Esophagus muscularis mucosa (tissue), 4 donors: ENCODE measurements around the gene MPPED1. TPM values are rescaled to one million over a fixed set of nuclear protein-coding genes. Genes with fewer than 3 reads are reported as not detected.

Experiments used
- DNase-seq: peaks from one replicate; pipeline ENCODE4 v3.0.0-alpha.2; 2017; ENCODE audit errors: extremely low spot score
- H3K27ac ChIP-seq, 4 donors: fragments of 200-600 bp; sonication (generic); replicated peaks in 1 of 4; 1 replicate in 3 of 4; 2 replicates in 1 of 4; pipeline ENCODE4 v1.5.1; 2016 to 2019; ENCODE audit warnings: mild to moderate bottlenecking in 1 of 4
- H3K27me3 ChIP-seq, 4 donors: fragments of 200-600 bp; sonication (generic); one replicate each; pipeline versions ENCODE4 v1.5.1 to v1.6.0; 2016 to 2019
- H3K36me3 ChIP-seq, 4 donors: fragments of 200-600 bp; sonication (generic); one replicate each; pipeline ENCODE4 v1.5.1; 2016 to 2019
- H3K4me1 ChIP-seq, 4 donors: fragments of 200-600 bp; sonication (generic); one replicate each; pipeline ENCODE4 v1.5.1; 2016 to 2019
- H3K4me3 ChIP-seq, 4 donors: fragments of 200-600 bp; sonication (generic); 1 replicate in 2 of 4; 2 replicates in 2 of 4; pipeline ENCODE4 v1.5.1; 2016 to 2019; ENCODE audit warnings: mild to moderate bottlenecking in 4 of 4, moderate library complexity in 1 of 4
- H3K9me3 ChIP-seq, 4 donors: fragments of 200-600 bp; sonication (generic); 1 replicate in 3 of 4; 2 replicates in 1 of 4; pipeline ENCODE4 v1.5.1; 2016 to 2019
- EP300 ChIP-seq: sonication (generic); formaldehyde crosslinking; IDR thresholded peaks from one replicate; pipeline ENCODE4 v1.6.1; 2017; ENCODE audit warnings: antibody characterized with exemption
- POLR2A ChIP-seq: fragments of 450-650 bp; IDR thresholded peaks from one replicate; pipeline ENCODE4 v1.6.1; 2017; ENCODE audit warnings: antibody characterized with exemption, moderate library complexity, mild to moderate bottlenecking, low read depth
- POLR2AphosphoS5 ChIP-seq, 2 donors: sonication (generic); formaldehyde crosslinking; IDR thresholded peaks; one replicate each; pipeline ENCODE4 v1.6.1; 2017; ENCODE audit warnings: antibody characterized with exemption in 2 of 2
- WGBS: methylation state at CpG from one replicate; pipeline ENCODE4 v1.1.5; 2018; 5-methylcytosine and 5-hydroxymethylcytosine counted together
- intact Hi-C: fragments of 100-400 bp; cut with DNase I; formaldehyde crosslinking; loops from one replicate; pipeline ENCODE4 v1.15.1; 2023
- total RNA-seq, 4 donors: library from RNA; depleted of rRNA; stranded (reverse); fragments of >200 nt; gene quantifications; one replicate each; pipeline versions ENCODE4 v1.1.0 to v1.2.1, GENCODE V29; 2016
- TF ChIP-seq, protein P1 (sequence below), 3 experiments: fragments of 200-600 bp in 2 of 3; fragments of 450-650 bp in 1 of 3; sonication (generic) in 2 of 3; IDR thresholded peaks; one replicate each; pipeline ENCODE4 v1.5.1; 2017 to 2019; ENCODE audit warnings: antibody characterized with exemption in 3 of 3, mild to moderate bottlenecking in 2 of 3, moderate library complexity in 1 of 3

MPPED1 gene
- total RNA-seq, 4 donors from 2014 or later = not detected

DNA sequence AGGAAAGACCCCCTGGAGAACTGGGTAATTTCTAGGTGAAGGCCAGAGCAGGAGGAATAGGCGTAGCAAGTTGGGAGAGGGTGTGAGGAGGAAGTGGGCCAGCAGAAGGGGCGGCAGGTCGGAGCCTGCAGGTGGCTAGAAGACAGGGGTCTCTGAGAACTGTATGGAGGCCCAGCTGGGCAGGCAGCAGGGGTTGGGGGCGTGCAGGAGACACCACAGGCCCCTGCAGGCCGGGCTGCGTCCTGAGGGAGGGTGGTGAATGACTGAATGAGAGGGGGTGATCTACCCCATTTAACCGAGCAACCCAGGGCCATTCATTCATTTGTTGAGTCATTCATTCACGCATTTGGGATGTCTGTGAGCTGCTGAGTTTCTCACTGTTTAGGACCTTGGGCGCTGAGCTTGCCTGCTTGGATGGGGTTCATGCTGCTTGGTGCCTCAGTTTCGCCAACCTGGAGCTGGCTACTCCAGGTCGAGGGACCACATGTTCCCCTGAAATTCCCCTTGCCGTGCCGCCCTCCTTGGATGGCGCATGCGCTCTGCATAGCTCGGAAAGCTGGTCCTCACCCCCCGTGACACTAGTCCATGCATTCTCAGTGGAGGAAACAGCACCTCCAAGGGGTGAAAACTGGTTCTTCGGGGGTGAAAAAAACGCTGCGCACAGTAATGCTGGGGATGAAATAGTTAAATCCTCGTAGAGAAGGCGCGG is 15.6 kb downstream of the MPPED1 start:
- intact Hi-C loops = no loop called here
- DNase-seq = no peak
- Histone ChIP-seq H3K27me3 (peaks cover 0 to 82% (median 6%) of the 10 kb centered on the region in 4 donors), H3K9me3 (no peaks in the 10 kb centered on the region), H3K27ac (no peak overlapping the region), H3K4me1 (peaks cover 0 to 6% (median 0%) of the 10 kb centered on the region in 4 donors), H3K4me3 (no peak overlapping the region), H3K36me3 (no peaks in the 10 kb centered on the region)
- TF ChIP-seq EP300 = no peak
- 77% methylated on average over 17 of the region's 23 CpGs for WGBS

DNA sequence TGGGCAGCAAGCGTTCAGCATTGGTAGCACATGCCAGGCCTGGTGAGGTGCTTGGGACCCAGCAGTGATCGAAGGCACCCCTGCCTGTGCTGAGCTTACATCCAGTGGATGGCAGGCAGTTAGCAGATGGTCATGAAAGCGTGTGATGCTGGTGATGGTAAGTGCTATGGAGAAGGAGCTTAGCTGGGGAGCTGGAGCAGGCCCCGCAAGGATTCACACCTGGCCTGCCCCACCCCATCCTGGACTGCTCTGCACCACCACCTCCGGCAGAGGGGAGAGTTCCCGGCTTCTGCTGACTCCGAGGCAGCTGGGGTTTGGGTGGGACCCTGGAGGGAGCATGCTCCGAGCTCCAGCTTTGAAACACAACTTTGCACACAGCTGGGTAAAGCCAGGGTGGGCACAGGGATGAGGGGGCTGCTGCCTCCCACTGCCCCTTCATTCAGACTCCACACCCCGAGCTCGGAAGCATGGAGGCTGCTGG is 16.2 kb downstream of the MPPED1 start:
- Histone ChIP-seq H3K9me3 (no peaks in the 10 kb centered on the region), H3K4me1 (peaks cover 0 to 6% (median 0%) of the 10 kb centered on the region in 4 donors), H3K4me3 (no peak overlapping the region), H3K27me3 (peaks cover 0 to 80% (median 4%) of the 10 kb centered on the region in 4 donors), H3K27ac (no peak overlapping the region), H3K36me3 (no peaks in the 10 kb centered on the region)
- no peak for TF ChIP-seq POLR2A
- TF ChIP-seq EP300 = no peak
- no peak for TF ChIP-seq POLR2AphosphoS5 (IDR thresholded peaks at IDR 0.05)
- TF ChIP-seq, protein P1, sequence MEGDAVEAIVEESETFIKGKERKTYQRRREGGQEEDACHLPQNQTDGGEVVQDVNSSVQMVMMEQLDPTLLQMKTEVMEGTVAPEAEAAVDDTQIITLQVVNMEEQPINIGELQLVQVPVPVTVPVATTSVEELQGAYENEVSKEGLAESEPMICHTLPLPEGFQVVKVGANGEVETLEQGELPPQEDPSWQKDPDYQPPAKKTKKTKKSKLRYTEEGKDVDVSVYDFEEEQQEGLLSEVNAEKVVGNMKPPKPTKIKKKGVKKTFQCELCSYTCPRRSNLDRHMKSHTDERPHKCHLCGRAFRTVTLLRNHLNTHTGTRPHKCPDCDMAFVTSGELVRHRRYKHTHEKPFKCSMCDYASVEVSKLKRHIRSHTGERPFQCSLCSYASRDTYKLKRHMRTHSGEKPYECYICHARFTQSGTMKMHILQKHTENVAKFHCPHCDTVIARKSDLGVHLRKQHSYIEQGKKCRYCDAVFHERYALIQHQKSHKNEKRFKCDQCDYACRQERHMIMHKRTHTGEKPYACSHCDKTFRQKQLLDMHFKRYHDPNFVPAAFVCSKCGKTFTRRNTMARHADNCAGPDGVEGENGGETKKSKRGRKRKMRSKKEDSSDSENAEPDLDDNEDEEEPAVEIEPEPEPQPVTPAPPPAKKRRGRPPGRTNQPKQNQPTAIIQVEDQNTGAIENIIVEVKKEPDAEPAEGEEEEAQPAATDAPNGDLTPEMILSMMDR (IDR thresholded peaks at IDR 0.05) = no peak
- intact Hi-C loops = no loop called here
- no peak for DNase-seq
- 70% methylated on average over 7 of the region's 10 CpGs for WGBS

DNA sequence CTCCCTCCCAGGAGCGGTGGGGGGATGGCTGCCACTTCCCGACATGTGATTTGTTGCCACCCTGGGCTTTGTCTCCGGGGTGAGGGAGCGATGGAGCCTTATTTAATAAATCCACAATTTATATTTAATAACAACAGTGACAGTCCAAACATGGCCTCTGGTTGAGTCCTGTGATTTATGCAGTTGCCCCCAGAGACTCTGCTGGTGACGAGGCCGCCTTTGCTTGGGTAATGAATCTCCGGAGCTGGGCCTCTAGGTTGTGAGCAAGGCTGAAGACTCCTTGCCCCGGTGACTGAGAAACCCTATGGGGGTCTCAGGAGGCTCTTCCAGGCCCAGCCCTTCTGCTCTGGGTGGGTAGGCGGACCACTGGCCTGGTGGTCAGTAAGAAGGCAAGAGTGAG is 16.7 kb downstream of the MPPED1 start:
- Histone ChIP-seq H3K27ac (no peak overlapping the region), H3K27me3 (peaks cover 0 to 82% (median 2%) of the 10 kb centered on the region in 4 donors)
- 88% methylated on average over 9 of the region's 9 CpGs for WGBS

DNA sequence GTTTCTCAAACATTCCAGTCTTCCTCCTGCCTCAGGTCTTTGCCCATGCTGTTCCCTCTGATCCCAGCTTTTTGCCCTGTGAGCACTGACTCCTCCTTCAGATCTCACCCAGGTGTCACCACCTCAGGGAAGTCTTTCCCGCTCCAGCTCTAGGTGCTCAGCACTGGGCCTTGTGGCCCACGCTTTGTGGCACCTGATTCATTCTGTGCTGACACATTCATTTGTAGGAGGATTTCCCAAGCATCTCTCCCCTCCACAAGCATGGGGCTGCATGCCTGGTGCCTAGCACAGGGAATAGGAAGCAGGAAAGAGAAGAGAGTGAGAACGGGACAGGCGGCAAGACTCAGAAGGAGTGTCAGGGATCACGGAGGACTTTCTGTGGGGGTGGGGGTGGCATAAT is 17.6 kb downstream of the MPPED1 start:
- Histone ChIP-seq H3K27ac (no peak overlapping the region), H3K27me3 (peaks cover 0 to 90% (median 2%) of the 10 kb centered on the region in 4 donors), H3K9me3 (no peaks in the 10 kb centered on the region), H3K4me1 (peaks cover 0 to 6% (median 0%) of the 10 kb centered on the region in 4 donors), H3K4me3 (no peak overlapping the region), H3K36me3 (no peaks in the 10 kb centered on the region)
- WGBS = 93% methylated on average over 5 of the region's 5 CpGs
- intact Hi-C loops = no loop called here
- no peak for DNase-seq
- TF ChIP-seq POLR2A = no peak

More for the DNA sequence above, 16.7 kb downstream of the MPPED1 start:
- Histone ChIP-seq H3K4me1 (peaks cover 0 to 6% (median 0%) of the 10 kb centered on the region in 4 donors), H3K9me3 (no peaks in the 10 kb centered on the region), H3K4me3 (no peak overlapping the region), H3K36me3 (no peaks in the 10 kb centered on the region)
- no peak for TF ChIP-seq POLR2A
- no peak for TF ChIP-seq POLR2AphosphoS5 (IDR thresholded peaks at IDR 0.05)
- TF ChIP-seq EP300 = no peak
- TF ChIP-seq, protein P1 (IDR thresholded peaks at IDR 0.05) = no peak
- intact Hi-C loops = no loop called here
- DNase-seq = no peak

DNA sequence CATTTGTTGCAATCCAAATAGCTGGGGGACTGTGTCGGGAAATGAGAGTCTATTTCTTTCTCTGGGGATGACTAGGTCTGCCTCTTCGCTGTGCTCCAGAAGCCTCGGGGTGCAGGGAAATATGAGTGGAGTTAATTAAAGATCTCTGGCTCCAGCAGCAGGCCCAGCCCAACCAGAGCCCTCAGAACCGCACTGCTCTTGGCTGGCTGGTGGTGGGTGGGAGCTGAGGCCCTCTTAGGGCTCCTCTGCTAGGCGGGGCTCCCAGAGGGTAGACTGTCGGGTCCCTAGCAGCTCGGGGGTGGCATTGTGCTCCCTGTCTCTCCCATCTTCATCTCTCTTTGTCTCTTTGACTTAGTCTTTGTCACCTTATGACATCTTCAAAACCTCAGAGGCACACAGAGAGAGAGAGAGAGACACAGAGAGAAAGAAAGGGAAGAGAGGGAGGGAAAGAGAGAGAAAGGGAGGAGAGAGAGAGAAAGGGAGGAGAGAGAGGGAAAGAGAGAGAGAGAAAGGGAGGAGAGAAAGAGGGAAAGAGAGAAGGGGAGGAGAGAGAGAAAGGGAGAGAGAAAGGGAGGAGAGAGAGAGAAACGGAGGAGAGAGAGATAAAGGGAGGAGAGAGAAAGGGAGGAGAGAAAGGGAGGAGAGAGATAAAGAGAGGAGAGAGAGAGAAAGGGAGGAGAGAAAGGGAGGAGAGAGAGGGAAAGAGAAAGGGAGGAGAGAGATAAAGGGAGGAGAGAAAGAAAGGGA is 20.2 kb downstream of the MPPED1 start:
- Histone ChIP-seq H3K4me1 (no peaks in the 10 kb centered on the region), H3K27me3 (peaks cover 0 to 90% (median 0%) of the 10 kb centered on the region in 4 donors), H3K4me3 (no peak overlapping the region), H3K9me3 (no peaks in the 10 kb centered on the region), H3K27ac (no peak overlapping the region), H3K36me3 (no peaks in the 10 kb centered on the region)
- TF ChIP-seq, protein P1 (IDR thresholded peaks at IDR 0.05) = no peak
- no peak for TF ChIP-seq POLR2A
- no peak for TF ChIP-seq EP300
- no peak for TF ChIP-seq POLR2AphosphoS5 (IDR thresholded peaks at IDR 0.05)
- 32% methylated on average over 8 of the region's 8 CpGs for WGBS
- intact Hi-C loops = no loop called here
- no peak for DNase-seq
